ENCODE measurements around the gene F2.

GRCh38 chr11:46681814-46682213 lies 37.2 kb upstream of the F2 start:
- TF ChIP-seq, protein P1, sequence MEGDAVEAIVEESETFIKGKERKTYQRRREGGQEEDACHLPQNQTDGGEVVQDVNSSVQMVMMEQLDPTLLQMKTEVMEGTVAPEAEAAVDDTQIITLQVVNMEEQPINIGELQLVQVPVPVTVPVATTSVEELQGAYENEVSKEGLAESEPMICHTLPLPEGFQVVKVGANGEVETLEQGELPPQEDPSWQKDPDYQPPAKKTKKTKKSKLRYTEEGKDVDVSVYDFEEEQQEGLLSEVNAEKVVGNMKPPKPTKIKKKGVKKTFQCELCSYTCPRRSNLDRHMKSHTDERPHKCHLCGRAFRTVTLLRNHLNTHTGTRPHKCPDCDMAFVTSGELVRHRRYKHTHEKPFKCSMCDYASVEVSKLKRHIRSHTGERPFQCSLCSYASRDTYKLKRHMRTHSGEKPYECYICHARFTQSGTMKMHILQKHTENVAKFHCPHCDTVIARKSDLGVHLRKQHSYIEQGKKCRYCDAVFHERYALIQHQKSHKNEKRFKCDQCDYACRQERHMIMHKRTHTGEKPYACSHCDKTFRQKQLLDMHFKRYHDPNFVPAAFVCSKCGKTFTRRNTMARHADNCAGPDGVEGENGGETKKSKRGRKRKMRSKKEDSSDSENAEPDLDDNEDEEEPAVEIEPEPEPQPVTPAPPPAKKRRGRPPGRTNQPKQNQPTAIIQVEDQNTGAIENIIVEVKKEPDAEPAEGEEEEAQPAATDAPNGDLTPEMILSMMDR (IDR thresholded peaks at IDR 0.05), result no peak
- TF ChIP-seq POLR2A (IDR thresholded peaks at IDR 0.05) (no peak), EP300 (IDR thresholded peaks at IDR 0.05; ENCODE audit: low read depth) (no peak), POLR2AphosphoS5 (IDR thresholded peaks at IDR 0.05) (no peak)

Data from transverse colon (tissue), 4 donors.